AG04450 (cell line): ENCODE results near the gene CLDN16. TPM values are rescaled to one million over a fixed set of nuclear protein-coding genes. Genes with fewer than 3 reads are reported as not detected.

Experiments
- CTCF ChIA-PET: fragments of 300-600, 350-600 bp; formaldehyde crosslinking; extraction: SDS; loops from one replicate; lab custom pipeline; 2022; ENCODE audit warnings: antibody characterized with exemption, inconsistent platforms; lab: Charles Lee
- POLR2A ChIA-PET: fragments of 350-600 bp; formaldehyde crosslinking; extraction: SDS; loops from one replicate; lab custom pipeline; 2021; ENCODE audit warnings: antibody characterized with exemption, inconsistent platforms; lab: Yijun Ruan, JAX
- DNase-seq: peaks from one replicate; pipeline ENCODE4 v3.0.0-alpha.2; 2011; ENCODE audit warnings: low read depth, low spot score
- H3K27ac ChIP-seq: one replicate; pipeline ENCODE4 v1.5.1; 2012; ENCODE audit warnings: low read depth, low read length, control low read depth
- H3K27me3 ChIP-seq: one replicate; pipeline ENCODE4 v1.6.0; 2012; ENCODE audit warnings: low read length; ENCODE audit not compliant: control insufficient read depth, insufficient read depth
- H3K4me3 ChIP-seq: 2 replicates; pipeline ENCODE4 v1.5.1; 2011; ENCODE audit warnings: mild to moderate bottlenecking, low read depth, low read length, control low read depth
- H3K9me3 ChIP-seq: 2 replicates; pipeline ENCODE4 v1.5.1; 2012; ENCODE audit warnings: low read length; ENCODE audit not compliant: control insufficient read depth, insufficient read depth
- polyA plus RNA-seq: library from polyadenylated mRNA; depleted of rRNA; stranded (reverse); fragments of >200 nt; gene quantifications from 2 replicates; pipeline ENCODE4 v1.2.3, GENCODE V29; 2011
- TF ChIP-seq, protein P1 (sequence below): IDR thresholded peaks from 2 replicates; pipeline ENCODE4 v1.5.1; 2011; ENCODE audit warnings: low read depth, low read length, control low read depth, inconsistent platforms

The CLDN16 gene
- polyA plus RNA-seq, 1 experiment, result 0.04 TPM

DNA sequence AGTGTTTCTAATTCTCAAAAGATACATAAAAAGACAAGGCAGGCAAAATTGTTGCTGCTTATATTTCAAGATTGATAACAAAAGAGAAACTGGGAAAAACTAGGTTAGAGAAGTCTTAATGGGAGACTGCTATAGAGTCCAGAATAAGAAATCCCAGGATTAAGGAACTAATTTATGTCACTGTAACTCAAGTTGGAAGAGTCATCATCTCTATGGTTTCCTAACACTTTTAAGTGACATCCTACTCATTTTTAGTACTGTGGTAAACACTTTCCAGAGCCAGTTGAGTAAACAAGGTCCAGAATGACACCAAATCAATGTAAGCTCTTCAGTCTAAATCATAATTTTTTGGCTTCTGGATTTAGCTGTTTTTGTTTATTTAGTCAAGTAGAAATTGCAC is 8.0 kb downstream of the CLDN16 start:
- POLR2A ChIA-PET, result no interaction called here
- no peak overlapping the region for H3K27ac ChIP-seq
- CTCF ChIA-PET, result interaction anchor here (1.2 kb wide), 1 partner anchor 73 kb away, joined by 4 read pairs; the partner anchor contains the start of gene CLDN1
- H3K27me3 ChIP-seq, result no peaks in the 10 kb centered on the region
- H3K9me3 ChIP-seq, result no peaks in the 10 kb centered on the region; the same call in 1 of the 2 replicates
- TF ChIP-seq, protein P1, sequence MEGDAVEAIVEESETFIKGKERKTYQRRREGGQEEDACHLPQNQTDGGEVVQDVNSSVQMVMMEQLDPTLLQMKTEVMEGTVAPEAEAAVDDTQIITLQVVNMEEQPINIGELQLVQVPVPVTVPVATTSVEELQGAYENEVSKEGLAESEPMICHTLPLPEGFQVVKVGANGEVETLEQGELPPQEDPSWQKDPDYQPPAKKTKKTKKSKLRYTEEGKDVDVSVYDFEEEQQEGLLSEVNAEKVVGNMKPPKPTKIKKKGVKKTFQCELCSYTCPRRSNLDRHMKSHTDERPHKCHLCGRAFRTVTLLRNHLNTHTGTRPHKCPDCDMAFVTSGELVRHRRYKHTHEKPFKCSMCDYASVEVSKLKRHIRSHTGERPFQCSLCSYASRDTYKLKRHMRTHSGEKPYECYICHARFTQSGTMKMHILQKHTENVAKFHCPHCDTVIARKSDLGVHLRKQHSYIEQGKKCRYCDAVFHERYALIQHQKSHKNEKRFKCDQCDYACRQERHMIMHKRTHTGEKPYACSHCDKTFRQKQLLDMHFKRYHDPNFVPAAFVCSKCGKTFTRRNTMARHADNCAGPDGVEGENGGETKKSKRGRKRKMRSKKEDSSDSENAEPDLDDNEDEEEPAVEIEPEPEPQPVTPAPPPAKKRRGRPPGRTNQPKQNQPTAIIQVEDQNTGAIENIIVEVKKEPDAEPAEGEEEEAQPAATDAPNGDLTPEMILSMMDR, result no peak
- H3K4me3 ChIP-seq, result no peak overlapping the region
- DNase-seq, result no peak

DNA sequence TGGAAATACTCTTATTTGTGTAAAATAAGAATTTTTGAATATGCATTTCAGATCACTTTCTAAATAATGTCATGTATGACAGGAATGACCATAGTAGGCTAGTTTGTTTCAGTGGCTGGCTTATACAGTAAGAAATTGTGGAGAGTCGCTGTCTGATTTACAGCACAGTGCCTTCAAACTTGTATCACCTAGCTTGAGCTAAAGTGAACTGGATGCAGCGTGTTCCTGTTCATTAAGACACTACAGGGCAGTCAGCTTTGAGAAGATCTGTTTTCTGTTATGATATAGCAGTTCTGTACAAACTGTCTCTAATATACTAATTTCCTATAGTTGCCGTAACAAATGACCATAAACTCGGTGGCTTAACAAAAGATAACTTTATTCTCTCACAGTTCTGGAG is 9.9 kb downstream of the CLDN16 start:
- POLR2A ChIA-PET, result no interaction called here
- CTCF ChIA-PET, result interaction anchor here (1.8 kb wide), 1 partner anchor 45 kb away, joined by 6 read pairs; no protein-coding TSS in a partner anchor
- H3K27me3 ChIP-seq, result no peaks in the 10 kb centered on the region
- no peaks in the 10 kb centered on the region; the same call in 1 of the 2 replicates for H3K9me3 ChIP-seq
- DNase-seq, result no peak
- H3K4me3 ChIP-seq, result no peak overlapping the region
- H3K27ac ChIP-seq, result no peak overlapping the region
- TF ChIP-seq, protein P1, result no peak

DNA sequence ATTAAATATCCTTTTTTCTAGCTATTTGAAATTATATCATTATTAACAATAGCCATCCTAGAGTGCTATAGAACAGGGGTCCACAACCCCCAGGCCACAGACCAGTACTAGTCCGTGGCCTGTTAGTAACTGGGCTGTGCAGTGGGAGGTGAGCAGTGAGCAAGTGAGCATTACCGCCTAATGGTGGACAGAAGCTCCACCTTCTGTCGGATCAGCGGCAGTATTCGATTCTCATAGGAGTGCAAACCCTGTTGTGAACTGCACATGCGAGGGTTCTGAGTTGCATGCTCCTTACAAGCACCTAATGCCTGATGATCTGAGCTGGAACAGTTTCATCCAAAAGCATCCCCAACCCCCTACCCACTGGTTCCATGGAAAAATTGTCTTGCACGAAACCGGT is 11.7 kb downstream of the CLDN16 start:
- TF ChIP-seq, protein P1, result no peak
- no peaks in the 10 kb centered on the region; the same call in 1 of the 2 replicates for H3K9me3 ChIP-seq
- no peaks in the 10 kb centered on the region for H3K27me3 ChIP-seq
- ChIA-PET POLR2A (no interaction called here), CTCF (interaction anchor here (1.3 kb wide), 1 partner anchor 174 kb away, joined by 3 read pairs; no protein-coding TSS in a partner anchor)
- DNase-seq, result no peak
- H3K4me3 ChIP-seq, result no peak overlapping the region
- H3K27ac ChIP-seq, result no peak overlapping the region

- H3K27me3 ChIP-seq, result no peaks in the 10 kb centered on the region
- ChIA-PET POLR2A (no interaction called here), CTCF (interaction anchor here (1.3 to 2.0 kb wide), 2 partner anchors 22 to 434 kb away, joined by 4 to 6 read pairs; no protein-coding TSS in a partner anchor)
- no peak overlapping the region for H3K4me3 ChIP-seq
- no peak for DNase-seq
- TF ChIP-seq, protein P1, result no peak
- H3K9me3 ChIP-seq, result no peaks in the 10 kb centered on the region; the same call in 1 of the 2 replicates
- no peak overlapping the region for H3K27ac ChIP-seq
Measured at GRCh38 chr3:190401963-190402362, 14.0 kb downstream of the CLDN16 start.

GRCh38 chr3:190404715-190405114 is 16.8 kb downstream of the CLDN16 start:
- TF ChIP-seq, protein P1, result no peak
- ChIA-PET CTCF (interaction anchor here (1.2 kb wide), 1 partner anchor 180 kb away, joined by 3 read pairs; no protein-coding TSS in a partner anchor), POLR2A (no interaction called here)
- Histone ChIP-seq H3K27ac (no peak overlapping the region), H3K27me3 (no peaks in the 10 kb centered on the region), H3K9me3 (no peaks in the 10 kb centered on the region; the same call in 1 of the 2 replicates), H3K4me3 (no peak overlapping the region)
- DNase-seq, result no peak
